GM19438 (cell line): ENCODE results near the gene ACTG2.
"Not testable (repeated sequence)": the region's sequence is repeated elsewhere in the genome, so short reads cannot be mapped to it uniquely, and the experiment has no call there.

ENCODE experiments used
- ATAC-seq: cut with Tn5 transposase; IDR thresholded peaks from one replicate; pipeline ENCODE4 v1.9.1; 2021; ENCODE audit warnings: low read depth; ENCODE audit not compliant: unreplicated experiment

Gene ACTG2

GRCh38 chr2:73892631-73893329, at the start of gene ACTG2:
ACTG2 (plus strand) TSS chr2:73893008; CDS start chr2:73901312, 8,304 bp downstream.
- ATAC-seq: no peak

- ATAC-seq: no peak
These were observed 48.7 kb upstream of the ACTG2 start for GRCh38 chr2:73844087-73844486.

GRCh38 chr2:73850009-73850408, 42.8 kb upstream of the ACTG2 start:
- ATAC-seq: no peak

- ATAC-seq: no peak
These were observed 41.5 kb upstream of the ACTG2 start for GRCh38 chr2:73851274-73851673.

GRCh38 chr2:73852020-73852419, 40.8 kb upstream of the ACTG2 start:
- ATAC-seq: no peak

GRCh38 chr2:73855526-73855925, 37.3 kb upstream of the ACTG2 start:
- ATAC-seq: no peak

GRCh38 chr2:73856214-73856613, 36.6 kb upstream of the ACTG2 start:
- no peak for ATAC-seq

GRCh38 chr2:73859721-73860586, 32.9 kb upstream of the ACTG2 start:
- no peak for ATAC-seq

GRCh38 chr2:73862987-73863386, 29.8 kb upstream of the ACTG2 start:
- ATAC-seq: no peak

GRCh38 chr2:73868204-73868978, 24.4 kb upstream of the ACTG2 start:
- ATAC-seq: no peak

GRCh38 chr2:73870084-73870483, 22.7 kb upstream of the ACTG2 start:
- ATAC-seq: no peak

GRCh38 chr2:73877071-73877802, 15.6 kb upstream of the ACTG2 start:
- ATAC-seq: no peak

- not testable (repeated sequence) for ATAC-seq
These were observed 14.8 kb upstream of the ACTG2 start for GRCh38 chr2:73877984-73878383.

GRCh38 chr2:73885406-73885805, 7.4 kb upstream of the ACTG2 start:
- no peak for ATAC-seq

- ATAC-seq: no peak
These were observed 6.5 kb upstream of the ACTG2 start for GRCh38 chr2:73886357-73886756.

- not testable (repeated sequence) for ATAC-seq
These were observed 5.0 kb upstream of the ACTG2 start for GRCh38 chr2:73887596-73888353.

GRCh38 chr2:73888388-73888787, 4.4 kb upstream of the ACTG2 start:
- ATAC-seq: no peak

- ATAC-seq: no peak
These were observed 3.6 kb upstream of the ACTG2 start for GRCh38 chr2:73889206-73889605.

GRCh38 chr2:73890301-73891092, 2.3 kb upstream of the ACTG2 start:
- no peak for ATAC-seq
